ENCODE results near the gene GARIN1A.
"Not testable (repeated sequence)": the region's sequence is repeated elsewhere in the genome, so short reads cannot be mapped to it uniquely, and the experiment has no call there.

- TF ChIP-seq CTCF, EP300 (IDR thresholded peaks at IDR 0.05): not testable (repeated sequence)
These were observed 17.6 kb upstream of the GARIN1A start for GRCh38 chr7:128654501-128654900.
